Measurements from ENCODE around the gene SLC25A47. TPM values are rescaled to one million over a fixed set of nuclear protein-coding genes. Genes with fewer than 3 reads are reported as not detected.

Gene SLC25A47
- total RNA-seq, 1 donor = not detected

GRCh38 chr14:100328495-100329163, 5.5 kb downstream of the SLC25A47 start:
- H3K4me3 ChIP-seq (ENCODE audit: low read depth, low read length) = no peak overlapping the region
- DNase-seq (ENCODE audit: low read depth) = no peak
- TF ChIP-seq, protein P1, sequence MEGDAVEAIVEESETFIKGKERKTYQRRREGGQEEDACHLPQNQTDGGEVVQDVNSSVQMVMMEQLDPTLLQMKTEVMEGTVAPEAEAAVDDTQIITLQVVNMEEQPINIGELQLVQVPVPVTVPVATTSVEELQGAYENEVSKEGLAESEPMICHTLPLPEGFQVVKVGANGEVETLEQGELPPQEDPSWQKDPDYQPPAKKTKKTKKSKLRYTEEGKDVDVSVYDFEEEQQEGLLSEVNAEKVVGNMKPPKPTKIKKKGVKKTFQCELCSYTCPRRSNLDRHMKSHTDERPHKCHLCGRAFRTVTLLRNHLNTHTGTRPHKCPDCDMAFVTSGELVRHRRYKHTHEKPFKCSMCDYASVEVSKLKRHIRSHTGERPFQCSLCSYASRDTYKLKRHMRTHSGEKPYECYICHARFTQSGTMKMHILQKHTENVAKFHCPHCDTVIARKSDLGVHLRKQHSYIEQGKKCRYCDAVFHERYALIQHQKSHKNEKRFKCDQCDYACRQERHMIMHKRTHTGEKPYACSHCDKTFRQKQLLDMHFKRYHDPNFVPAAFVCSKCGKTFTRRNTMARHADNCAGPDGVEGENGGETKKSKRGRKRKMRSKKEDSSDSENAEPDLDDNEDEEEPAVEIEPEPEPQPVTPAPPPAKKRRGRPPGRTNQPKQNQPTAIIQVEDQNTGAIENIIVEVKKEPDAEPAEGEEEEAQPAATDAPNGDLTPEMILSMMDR (IDR thresholded peaks at IDR 0.05; ENCODE audit: insufficient read depth, low read length) = no peak

DNA sequence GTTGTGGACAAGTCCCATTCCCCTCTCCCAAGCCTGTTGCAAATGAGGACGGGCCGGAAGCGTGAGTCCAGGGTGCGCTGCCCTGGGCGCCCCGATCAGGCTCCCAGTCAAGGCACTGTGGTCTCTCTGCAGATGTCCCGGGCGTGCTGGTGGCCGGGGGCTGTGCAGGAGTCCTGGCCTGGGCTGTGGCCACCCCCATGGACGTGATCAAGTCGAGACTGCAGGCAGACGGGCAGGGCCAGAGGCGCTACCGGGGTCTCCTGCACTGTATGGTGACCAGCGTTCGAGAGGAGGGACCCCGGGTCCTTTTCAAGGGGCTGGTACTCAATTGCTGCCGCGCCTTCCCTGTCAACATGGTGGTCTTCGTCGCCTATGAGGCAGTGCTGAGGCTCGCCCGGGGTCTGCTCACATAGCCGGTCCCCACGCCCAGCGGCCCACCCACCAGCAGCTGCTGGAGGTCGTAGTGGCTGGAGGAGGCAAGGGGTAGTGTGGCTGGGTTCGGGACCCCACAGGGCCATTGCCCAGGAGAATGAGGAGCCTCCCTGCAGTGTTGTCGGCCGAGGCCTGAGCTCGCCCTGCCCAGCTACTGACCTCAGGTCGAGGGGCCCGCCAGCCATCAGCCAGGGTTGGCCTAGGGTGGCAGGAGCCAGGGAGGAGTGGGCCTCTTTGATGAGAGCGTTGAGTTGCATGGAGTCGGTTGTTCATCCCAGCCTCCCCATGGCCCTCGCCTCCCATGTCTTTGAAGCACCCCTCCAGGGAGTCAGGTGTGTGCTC, 6.3 kb downstream of the SLC25A47 start:
- no peak for DNase-seq (ENCODE audit: low read depth)
- TF ChIP-seq, protein P1 (IDR thresholded peaks at IDR 0.05; ENCODE audit: insufficient read depth, low read length) = no peak
- no peak overlapping the region for H3K4me3 ChIP-seq (ENCODE audit: low read depth, low read length)

DNA sequence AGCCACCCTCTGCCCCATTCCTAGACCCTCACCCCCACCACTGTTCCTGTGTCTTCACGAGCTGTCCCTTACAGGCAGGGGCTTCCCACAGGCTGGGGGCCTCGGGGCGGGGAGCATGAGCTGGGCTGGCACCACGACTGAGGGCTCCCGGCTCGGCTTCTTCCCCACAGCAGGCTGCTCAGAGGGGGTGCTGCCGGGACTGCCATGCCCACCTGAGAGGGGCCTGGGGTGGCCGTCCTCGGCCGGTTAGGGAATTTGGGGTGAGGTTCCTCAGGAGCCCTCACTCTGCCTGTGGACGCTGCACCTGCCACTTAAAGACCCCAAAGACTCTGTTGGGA, 6.8 kb downstream of the SLC25A47 start:
- H3K4me3 ChIP-seq (ENCODE audit: low read depth, low read length) = no peak overlapping the region
- DNase-seq (ENCODE audit: low read depth) = no peak
- TF ChIP-seq, protein P1 (IDR thresholded peaks at IDR 0.05; ENCODE audit: insufficient read depth, low read length) = no peak

DNA sequence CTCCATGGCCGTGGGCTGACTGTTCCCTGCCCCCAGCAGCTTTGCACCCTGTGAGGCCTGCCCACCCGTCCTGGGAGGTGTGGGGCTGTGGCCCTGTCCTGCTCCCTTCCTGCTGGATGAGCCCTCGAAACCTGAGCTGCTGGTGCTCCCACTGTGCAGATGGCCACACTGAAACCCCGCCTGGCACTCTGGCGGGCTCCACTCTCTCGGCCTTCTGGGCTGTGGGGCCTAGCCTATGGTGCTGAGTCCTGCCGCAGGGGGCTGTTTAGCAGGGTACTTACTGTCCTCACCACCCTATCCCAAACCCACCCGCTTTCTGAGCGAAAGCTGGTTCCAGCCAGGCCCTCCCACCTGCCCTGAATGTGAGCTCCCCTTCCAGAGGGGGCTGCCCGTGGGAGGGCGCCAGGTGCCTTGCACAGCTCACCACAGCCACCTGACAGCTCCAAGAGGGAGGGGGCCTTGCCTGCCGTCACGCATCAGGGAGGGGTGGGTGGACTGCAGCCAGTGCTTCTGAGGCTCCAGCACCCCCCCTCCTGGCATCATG, 7.3 kb downstream of the SLC25A47 start:
- DNase-seq (ENCODE audit: low read depth) = no peak
- TF ChIP-seq, protein P1 (IDR thresholded peaks at IDR 0.05; ENCODE audit: insufficient read depth, low read length) = no peak
- H3K4me3 ChIP-seq (ENCODE audit: low read depth, low read length) = no peak overlapping the region

DNA sequence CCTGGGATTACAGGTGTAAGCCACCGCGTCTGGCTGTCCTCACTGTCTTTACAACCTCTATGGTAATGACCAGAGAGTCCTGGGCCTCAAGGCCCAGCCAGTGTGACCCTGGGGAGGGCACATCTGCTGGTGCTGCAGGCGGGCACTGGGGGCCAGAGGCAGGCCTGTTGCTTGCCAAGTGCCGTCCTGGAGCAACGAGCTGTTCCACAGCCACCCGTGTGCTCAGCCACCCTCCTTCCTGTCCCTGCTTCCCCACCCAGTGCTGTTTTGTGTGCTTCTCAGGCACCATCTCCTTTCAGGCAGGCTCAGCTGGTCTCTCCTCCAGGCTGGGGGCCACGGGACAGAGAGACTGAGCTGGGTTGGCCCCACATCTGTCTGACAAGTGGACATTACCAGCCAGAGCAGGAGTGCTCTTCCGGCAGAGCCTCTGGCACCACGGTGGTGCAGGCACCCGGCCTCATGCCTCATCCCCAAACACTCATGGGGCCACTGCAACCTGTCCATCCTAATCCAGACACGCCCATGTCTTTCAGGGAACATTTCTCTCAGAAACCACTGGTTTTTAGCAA, 9.0 kb downstream of the SLC25A47 start:
- H3K4me3 ChIP-seq (ENCODE audit: low read depth, low read length) = no peak overlapping the region
- DNase-seq (ENCODE audit: low read depth) = no peak

DNA sequence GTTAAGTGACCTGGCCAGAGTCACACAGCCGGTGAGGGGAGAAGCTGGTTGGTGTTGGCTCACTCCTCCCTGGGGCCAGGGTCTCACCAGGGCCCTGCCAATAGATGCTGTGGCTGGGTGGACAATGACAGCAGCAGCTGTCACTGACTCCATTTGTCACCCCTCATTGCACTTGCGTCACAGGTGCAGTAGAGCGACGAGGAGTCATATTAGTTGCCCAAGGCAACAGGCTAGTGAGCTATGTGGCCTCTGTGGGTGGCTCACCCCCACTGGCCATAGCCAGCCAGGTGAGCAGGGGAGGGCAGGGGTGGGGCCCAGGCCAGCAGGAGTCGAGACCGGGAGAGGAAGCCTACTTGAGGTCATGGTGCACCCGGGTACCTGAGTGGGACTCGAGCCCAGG, 9.7 kb downstream of the SLC25A47 start:
- no peak for DNase-seq (ENCODE audit: low read depth)
- no peak overlapping the region for H3K4me3 ChIP-seq (ENCODE audit: low read depth, low read length)

More for the DNA sequence above, 9.0 kb downstream of the SLC25A47 start:
- TF ChIP-seq, protein P1 (IDR thresholded peaks at IDR 0.05; ENCODE audit: insufficient read depth, low read length) = no peak

More for the DNA sequence above, 9.7 kb downstream of the SLC25A47 start:
- TF ChIP-seq, protein P1 (IDR thresholded peaks at IDR 0.05; ENCODE audit: insufficient read depth, low read length) = no peak
